Spleen (tissue), 7 donors: ENCODE data around the gene ATF6.

Experiments used
- CTCF ChIP-seq, 11 experiments: fragments of 200-600 bp in 7 of 11; fragments of 450-650 bp in 4 of 11; sonication (generic) in 4 of 11; IDR thresholded peaks in 8 of 11; conservative IDR thresholded peaks in 3 of 11; 1 replicate in 7 of 11; 2 replicates in 4 of 11; pipeline versions ENCODE4 v1.4.0 to v1.8.0; 2016 to 2021; ENCODE audit warnings: antibody characterized with exemption in 11 of 11, inconsistent platforms in 4 of 11, mild to moderate bottlenecking in 1 of 11
- POLR2AphosphoS5 ChIP-seq, 3 donors: sonication (generic); formaldehyde crosslinking; IDR thresholded peaks; one replicate each; pipeline ENCODE4 v1.5.1; 2017; ENCODE audit warnings: antibody characterized with exemption in 3 of 3
- donor health status: DM: no; HTN: no; CAD: no; lungs with moderate emphysema.
- donor health status: DM: no; HTN: no; CAD: no.
- donor health status: DM: no; HTN: no; CAD: no.

- TF ChIP-seq POLR2AphosphoS5 (IDR thresholded peaks at IDR 0.05) (no peak), CTCF (IDR thresholded peaks at IDR 0.05 in 8 of 11, conservative IDR thresholded peaks at IDR 0.05 in 3 of 11) (no peak)
Measured at GRCh38 chr1:161855260-161855659, 89.1 kb downstream of the ATF6 start.
